Right cardiac atrium (tissue), 5 donors: ENCODE data around the gene CST7. TPM values are rescaled to one million over a fixed set of nuclear protein-coding genes. Genes with fewer than 3 reads are reported as not detected.

Experiments
- ATAC-seq, 2 donors: fragments of 200-7000 bp; cut with Tn5 transposase; one replicate each; pipeline versions ENCODE4 v1.8.0 to v1.9.1; 2020; ENCODE audit warnings: moderate library complexity in 2 of 2, mild to moderate bottlenecking in 1 of 2
- DNase-seq, 3 donors: peaks; one replicate each; pipeline ENCODE4 v3.0.0-alpha.2; 2020
- H3K27ac ChIP-seq: one replicate; pipeline ENCODE4 v1.5.1; 2013; ENCODE audit warnings: mild to moderate bottlenecking, low read length, control low read depth, moderate library complexity
- H3K27me3 ChIP-seq: one replicate; pipeline ENCODE4 v1.6.1; 2013; ENCODE audit not compliant: control insufficient read depth, insufficient read depth
- H3K4me1 ChIP-seq: one replicate; pipeline ENCODE4 v1.6.1; 2013; ENCODE audit warnings: low read length; ENCODE audit not compliant: control insufficient read depth, insufficient read depth
- H3K4me3 ChIP-seq: one replicate; pipeline ENCODE4 v1.5.1; 2013; ENCODE audit warnings: low read length, control low read depth
- H3K9me3 ChIP-seq: one replicate; pipeline ENCODE4 v1.6.1; 2013; ENCODE audit warnings: low read length; ENCODE audit not compliant: control insufficient read depth
- WGBS: extraction: QIAGEN DNeasy Blood & Tissue Kit; methylation state at CpG from one replicate; pipeline ENCODE4 v1.1.7; 2013; 5-methylcytosine and 5-hydroxymethylcytosine counted together
- intact Hi-C, 4 donors: fragments of 100-400 bp; cut with DNase I; formaldehyde crosslinking; loops; one replicate each; pipeline versions ENCODE4 v1.11.0 to v1.14.0; 2022 to 2023
- polyA plus RNA-seq: library from polyadenylated mRNA; stranded (reverse); fragments of 200-250 nt; gene quantifications from one replicate; pipeline ENCODE4 v1.2.3, GENCODE V29; 2013
- total RNA-seq, 4 donors: library from RNA; stranded (reverse); fragmentation: NEBNext Ultra II Directional; extraction: Animal tissue kit (Norgen Biotek cat#: 25700); gene quantifications; one replicate each; pipeline ENCODE4 v1.2.1, GENCODE V29; 2021
- donor health status: healthy with polysubstance abuse.
- donor health status: DM: no; HTN: yes; CAD: no.
- donor health status: DM: no; HTN: no; CAD: no.
- donor health status: DM: no; HTN: yes; CAD: no; lungs with severe emphysema.
- donor health status: DM: yes; HTN: yes; CAD: no.

Gene CST7
- total and polyA plus RNA-seq, 5 donors: 0.45 to 1.5 (median 1.0) TPM

DNA sequence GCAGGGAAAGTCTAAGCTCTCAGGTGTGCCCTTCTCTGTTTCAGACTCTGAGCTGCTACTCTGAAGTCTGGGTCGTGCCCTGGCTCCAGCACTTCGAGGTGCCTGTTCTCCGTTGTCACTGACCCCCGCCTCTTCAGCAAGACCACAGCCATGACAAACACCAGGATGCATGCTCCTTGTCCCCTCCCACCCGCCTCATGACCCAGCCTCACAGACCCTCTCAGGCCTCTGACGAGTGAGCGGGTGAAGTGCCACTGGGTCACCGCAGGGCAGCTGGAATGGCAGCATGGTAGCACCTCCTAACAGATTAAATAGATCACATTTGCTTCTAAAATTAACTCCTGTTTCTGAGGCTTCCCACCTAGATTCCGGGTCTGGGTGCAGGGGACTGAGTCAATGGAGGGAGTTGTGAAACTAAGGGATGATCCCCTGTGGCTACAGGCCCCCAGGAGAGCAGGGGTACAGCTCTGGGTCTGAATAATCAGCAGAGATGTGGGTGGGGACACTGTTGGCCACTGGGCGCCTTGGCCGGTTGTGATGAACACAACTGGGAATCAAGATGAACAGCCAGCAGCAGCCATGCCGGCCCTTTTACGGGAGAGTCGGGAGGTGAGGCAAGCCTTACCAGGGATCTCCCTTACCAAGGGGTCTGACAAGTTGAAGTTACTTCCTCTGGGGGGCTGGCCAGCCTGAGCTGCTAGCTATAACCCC is 10.7 kb downstream of the CST7 start:
- 75% methylated on average over 14 of the region's 14 CpGs for WGBS
- H3K27me3 ChIP-seq: no peaks in the 10 kb centered on the region
- intact Hi-C loops: no loop called here
- peak in 1 of 2 donors; percentile 19 for ATAC-seq
- H3K9me3 ChIP-seq: no peaks in the 10 kb centered on the region
- no peak overlapping the region for H3K27ac ChIP-seq
- no peak for DNase-seq
- H3K4me3 ChIP-seq: no peak overlapping the region
- no peaks in the 10 kb centered on the region for H3K4me1 ChIP-seq

DNA sequence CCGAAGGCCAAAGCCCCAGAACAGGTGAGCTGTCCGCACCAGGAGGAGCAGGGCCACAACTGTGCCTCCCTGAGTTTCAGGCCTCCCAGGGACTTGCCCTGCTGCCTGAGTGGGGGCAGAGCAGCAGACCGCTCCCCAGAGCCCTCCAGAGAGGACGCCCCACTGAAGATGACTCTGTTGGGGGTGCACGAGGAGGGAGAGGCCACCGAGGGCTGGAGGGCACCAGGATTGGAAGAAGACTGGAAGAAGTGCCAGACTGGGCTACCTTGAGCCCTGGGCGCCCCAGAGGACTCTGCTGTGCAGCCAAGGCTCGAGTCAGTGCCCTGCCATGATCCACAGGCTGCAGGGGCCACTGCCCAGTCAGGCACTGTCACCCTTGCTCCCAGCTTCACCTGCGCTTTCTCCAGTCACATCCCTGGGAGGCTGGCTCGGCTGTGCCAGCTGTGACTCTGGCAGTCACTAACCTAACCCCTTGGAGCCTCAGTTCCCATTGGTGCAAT is 11.3 kb downstream of the CST7 start:
- H3K9me3 ChIP-seq: no peaks in the 10 kb centered on the region
- 91% methylated on average over 10 of the region's 10 CpGs for WGBS
- intact Hi-C loops: no loop called here
- ATAC-seq: no peak
- peak in 1 of 3 donors; percentile 35 for DNase-seq
- no peaks in the 10 kb centered on the region for H3K4me1 ChIP-seq
- no peak overlapping the region for H3K27ac ChIP-seq
- H3K27me3 ChIP-seq: no peaks in the 10 kb centered on the region
- no peak overlapping the region for H3K4me3 ChIP-seq

DNA sequence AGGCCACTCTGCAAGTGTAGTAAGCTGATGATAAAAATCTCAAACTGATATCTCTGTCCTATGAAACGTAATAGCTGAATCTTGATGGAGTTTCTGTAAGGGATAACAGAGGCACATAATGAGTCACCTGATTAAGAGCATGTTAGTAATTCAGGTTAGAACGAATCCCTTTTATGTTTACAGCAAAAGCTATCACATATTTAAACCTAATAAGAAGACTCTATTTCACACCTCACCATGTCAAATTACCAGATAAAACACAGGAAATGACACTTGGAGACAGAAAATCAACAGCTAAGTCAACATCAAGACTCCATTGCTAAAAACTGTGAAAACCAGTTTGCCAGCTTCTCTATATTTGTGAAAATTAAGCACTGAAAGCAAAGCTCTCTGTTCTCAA is 11.8 kb downstream of the CST7 start:
- WGBS: 68% methylated on average over 2 of the region's 2 CpGs
- Histone ChIP-seq H3K4me1 (no peaks in the 10 kb centered on the region), H3K4me3 (no peak overlapping the region), H3K27me3 (no peaks in the 10 kb centered on the region), H3K27ac (no peak overlapping the region), H3K9me3 (no peaks in the 10 kb centered on the region)
- DNase-seq (no peak), ATAC-seq (no peak)
- intact Hi-C loops: no loop called here

DNA sequence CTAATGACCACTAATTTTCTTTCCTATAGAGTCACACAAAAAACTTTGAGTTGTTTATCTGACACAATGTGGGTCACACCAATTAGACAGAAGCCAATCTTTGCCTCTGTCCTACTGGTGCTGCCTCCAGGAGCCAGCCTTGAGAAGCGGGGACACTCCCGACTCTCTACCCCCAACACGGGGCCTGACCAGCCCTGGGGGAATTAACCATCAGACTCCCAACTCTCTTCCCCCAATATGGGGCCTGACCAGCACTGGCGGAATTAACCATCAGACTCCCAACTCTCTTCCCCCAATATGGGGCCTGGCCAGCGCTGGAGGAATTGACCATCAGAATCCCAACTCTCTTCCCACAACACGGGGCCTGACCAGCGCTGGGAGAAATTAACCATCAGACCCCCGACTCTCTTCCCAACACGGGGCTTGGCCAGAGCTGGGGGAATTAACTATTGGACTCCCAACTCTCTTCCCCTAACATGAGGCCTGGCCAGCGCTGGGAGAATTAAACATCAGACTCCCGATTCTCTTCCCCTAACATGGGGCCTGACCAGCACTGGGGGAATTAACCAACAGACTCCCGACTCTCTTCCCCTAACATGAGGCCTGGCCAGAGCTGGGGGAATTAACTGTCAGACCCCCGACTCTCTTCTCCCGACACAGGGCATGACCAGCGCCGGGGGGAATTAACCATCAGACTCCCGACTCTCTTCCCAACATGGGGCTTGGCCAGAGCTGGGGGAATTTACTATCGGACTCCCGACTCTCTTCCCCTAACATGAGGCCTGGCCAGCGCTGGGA is 12.5 kb downstream of the CST7 start:
- intact Hi-C loops: no loop called here
- DNase-seq (no peak), ATAC-seq (no peak)
- Histone ChIP-seq H3K4me1 (no peaks in the 10 kb centered on the region), H3K4me3 (no peak overlapping the region), H3K27ac (no peak overlapping the region), H3K27me3 (no peaks in the 10 kb centered on the region), H3K9me3 (no peaks in the 10 kb centered on the region)
- WGBS: 90% methylated on average over 20 of the region's 20 CpGs

DNA sequence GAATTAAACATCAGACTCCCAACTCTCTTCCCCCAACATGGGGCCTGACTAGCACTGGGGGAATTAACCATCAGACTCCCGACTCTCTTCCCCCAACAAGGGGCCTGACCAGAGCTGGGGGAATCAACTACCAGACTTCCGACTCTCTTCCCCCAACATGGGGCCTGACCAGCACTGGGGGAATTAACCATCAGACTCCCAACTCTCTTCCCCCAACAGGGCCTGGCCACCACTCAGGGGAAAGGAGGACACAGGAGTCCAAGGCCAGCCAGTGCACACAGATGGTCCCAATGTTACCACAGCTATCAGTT is 13.1 kb downstream of the CST7 start:
- intact Hi-C loops: no loop called here
- Histone ChIP-seq H3K9me3 (no peaks in the 10 kb centered on the region), H3K27ac (no peak overlapping the region), H3K4me1 (no peaks in the 10 kb centered on the region), H3K27me3 (no peaks in the 10 kb centered on the region), H3K4me3 (no peak overlapping the region)
- WGBS: 96% methylated on average over 2 of the region's 2 CpGs
- ATAC-seq (no peak), DNase-seq (no peak)

DNA sequence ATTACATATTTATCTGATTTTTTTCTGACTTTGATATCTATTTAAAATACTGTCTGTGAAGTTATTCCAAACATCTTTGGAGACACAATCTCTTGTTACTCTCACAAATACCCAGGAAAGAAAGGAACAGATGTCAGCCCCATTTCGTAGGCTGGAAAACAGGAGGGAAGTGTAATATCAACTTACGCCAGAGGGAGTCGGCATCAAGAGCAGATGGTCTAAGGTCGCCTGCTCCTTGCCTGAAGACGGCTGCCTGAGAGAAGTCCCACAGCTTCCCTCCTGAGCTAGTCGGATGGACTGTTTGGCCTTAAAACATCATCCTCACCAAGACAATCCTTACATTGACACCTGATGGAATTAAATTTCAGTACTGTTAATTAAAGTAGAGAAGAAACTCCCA is 13.4 kb downstream of the CST7 start:
- ATAC-seq (no peak), DNase-seq (no peak)
- Histone ChIP-seq H3K27me3 (no peaks in the 10 kb centered on the region), H3K9me3 (no peaks in the 10 kb centered on the region), H3K4me1 (no peaks in the 10 kb centered on the region), H3K27ac (no peak overlapping the region), H3K4me3 (no peak overlapping the region)
- 87% methylated on average over 6 of the region's 6 CpGs for WGBS
- intact Hi-C loops: no loop called here

DNA sequence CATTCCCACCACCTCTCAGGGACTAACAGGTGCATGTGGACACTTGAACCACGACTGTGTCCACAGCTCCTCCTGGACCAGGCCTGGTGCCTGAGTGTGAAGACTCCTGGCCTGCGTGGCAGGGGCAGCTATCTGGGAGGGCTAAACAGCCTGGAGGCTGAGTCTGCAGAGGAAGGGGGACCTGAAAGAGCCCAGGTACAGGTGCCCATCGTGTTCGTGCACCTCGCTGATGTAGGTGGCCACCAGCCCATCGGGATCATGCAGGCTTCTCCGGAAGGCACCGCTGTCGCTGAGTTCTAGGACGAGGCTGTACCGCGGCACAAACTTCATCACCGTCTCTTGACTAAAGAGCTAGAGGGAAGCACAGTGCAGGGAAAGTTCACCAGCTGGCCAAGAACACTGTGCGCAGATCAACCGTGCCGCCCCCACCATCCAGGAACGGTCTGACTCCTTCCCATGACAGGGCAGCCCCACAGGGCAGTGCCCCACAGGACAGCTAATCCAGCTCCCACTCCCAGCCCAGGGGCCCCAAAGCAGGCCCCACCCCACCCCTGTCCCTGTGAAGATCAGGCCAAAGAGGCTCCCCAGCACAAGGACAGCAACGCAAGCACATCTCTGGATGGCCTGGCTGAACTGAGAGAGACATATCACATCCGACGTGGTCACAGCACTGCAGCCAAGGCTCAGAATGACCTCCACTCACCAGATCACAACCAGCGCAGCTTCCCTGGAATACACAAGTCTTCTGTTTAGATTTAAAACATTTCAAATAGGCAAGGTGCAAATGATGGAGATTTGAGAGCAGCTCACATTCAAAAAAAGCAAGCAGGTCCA is 14.8 kb downstream of the CST7 start:
- H3K27me3 ChIP-seq: no peaks in the 10 kb centered on the region
- H3K27ac ChIP-seq: no peak overlapping the region
- H3K9me3 ChIP-seq: no peaks in the 10 kb centered on the region
- H3K4me3 ChIP-seq: no peak overlapping the region
- intact Hi-C loops: no loop called here
- 96% methylated on average over 21 of the region's 21 CpGs for WGBS
- H3K4me1 ChIP-seq: no peaks in the 10 kb centered on the region
- ATAC-seq (no peak), DNase-seq (peak in 1 of 3 donors; percentile 18)

DNA sequence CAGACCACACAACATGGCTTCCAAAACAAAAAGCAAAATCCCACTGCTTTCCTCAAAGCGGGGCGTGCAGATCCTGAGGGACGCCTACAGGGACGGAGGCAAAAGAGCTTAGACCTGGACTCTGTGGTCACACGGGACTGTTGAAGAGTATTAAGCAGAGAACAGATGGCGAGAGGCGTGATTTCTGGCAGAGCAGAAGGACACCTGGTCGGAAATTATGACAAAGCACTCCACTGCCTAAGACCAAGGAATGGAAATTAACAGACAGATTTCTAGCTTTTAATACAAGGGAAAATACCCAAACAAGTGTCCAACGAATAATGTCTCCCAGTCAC is 15.4 kb downstream of the CST7 start:
- DNase-seq: no peak
- intact Hi-C loops: no loop called here
- WGBS: 87% methylated on average over 9 of the region's 9 CpGs
- Histone ChIP-seq H3K9me3 (no peaks in the 10 kb centered on the region), H3K4me3 (no peak overlapping the region), H3K27ac (no peak overlapping the region), H3K27me3 (no peaks in the 10 kb centered on the region), H3K4me1 (no peaks in the 10 kb centered on the region)
- ATAC-seq: no peak

DNA sequence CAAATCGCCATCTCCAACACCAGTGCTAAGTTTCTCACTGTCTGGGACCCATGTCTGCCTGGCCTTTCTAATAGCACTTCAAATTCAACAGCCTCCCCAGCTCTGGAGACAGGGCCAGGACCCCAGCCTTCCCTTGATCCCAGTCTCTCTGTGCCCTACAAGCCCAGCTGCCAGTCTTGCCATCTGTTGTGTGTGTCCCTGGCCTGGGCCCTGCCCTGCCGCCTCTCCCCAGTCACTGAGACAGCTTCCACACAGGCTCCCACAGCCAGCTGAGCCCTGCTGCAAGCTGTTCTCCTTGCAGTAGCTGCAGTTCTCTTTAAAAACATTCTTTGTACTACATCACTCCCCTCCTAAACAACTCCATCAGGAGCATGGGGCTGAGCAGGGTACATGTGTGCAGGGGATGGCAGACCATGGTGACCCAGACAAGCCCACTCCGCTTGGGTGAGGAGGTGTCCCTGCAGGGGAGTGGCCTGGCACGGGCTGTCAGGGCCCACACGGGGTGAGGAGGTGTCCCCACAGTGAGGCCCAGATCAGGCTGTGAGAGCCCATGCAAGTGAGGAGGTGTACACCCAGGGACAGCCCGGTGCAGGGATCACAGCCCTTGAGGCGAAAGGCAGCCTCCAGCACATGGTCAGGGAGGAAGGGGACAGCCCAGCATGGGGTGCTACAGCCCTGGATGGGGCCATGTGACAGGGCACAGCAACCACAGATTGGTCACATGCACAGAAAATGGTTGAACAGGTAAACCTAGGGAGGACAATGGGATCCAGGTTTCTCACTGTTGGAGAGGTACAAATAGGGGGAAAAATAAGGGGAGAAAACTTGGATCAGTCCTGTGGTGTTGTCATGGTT is 16.2 kb downstream of the CST7 start:
- Histone ChIP-seq H3K4me1 (no peaks in the 10 kb centered on the region), H3K9me3 (no peaks in the 10 kb centered on the region), H3K4me3 (no peak overlapping the region), H3K27me3 (no peaks in the 10 kb centered on the region), H3K27ac (no peak overlapping the region)
- peak in 1 of 3 donors; percentile 23 for DNase-seq
- ATAC-seq: no peak
- intact Hi-C loops: no loop called here
- 92% methylated on average over 7 of the region's 7 CpGs for WGBS

DNA sequence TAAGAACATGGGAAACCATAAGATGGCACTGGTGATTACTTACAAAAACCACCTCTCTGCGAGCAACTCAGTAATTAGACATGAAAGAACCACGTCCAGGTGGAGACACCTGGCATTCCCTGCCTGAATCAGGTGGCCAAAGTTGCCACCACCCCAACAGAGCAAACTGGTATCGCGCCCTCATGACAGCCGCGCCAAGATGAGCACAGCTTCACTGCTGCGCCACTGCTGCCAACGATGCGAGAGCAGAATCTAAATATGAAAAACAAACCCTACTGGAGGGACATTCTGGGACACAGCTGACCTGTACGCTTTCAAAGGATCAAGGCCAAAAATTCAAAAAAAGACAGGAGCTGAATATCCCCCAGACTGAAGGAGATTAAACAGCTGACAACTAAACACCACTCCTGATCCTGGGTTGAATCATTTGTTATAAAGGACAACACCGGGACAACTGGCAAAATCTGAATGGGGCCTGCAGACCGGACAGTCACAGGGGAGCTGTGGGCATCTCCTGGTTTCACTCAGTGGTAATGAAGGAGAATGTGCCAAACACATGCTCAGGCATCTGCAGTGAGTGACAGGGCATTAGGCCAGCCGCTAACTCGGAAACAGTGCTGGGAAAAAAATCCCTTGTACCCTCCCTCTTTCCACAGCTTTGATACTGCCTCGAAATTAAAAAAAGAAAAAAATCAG is 17.4 kb downstream of the CST7 start:
- ATAC-seq: no peak
- Histone ChIP-seq H3K9me3 (no peaks in the 10 kb centered on the region), H3K4me3 (no peak overlapping the region), H3K4me1 (no peaks in the 10 kb centered on the region), H3K27me3 (no peaks in the 10 kb centered on the region), H3K27ac (no peak overlapping the region)
- 93% methylated on average over 15 of the region's 15 CpGs for WGBS
- intact Hi-C loops: no loop called here
- DNase-seq: peak in 1 of 3 donors; percentile 15
